Measurements from ENCODE around the gene CD247. TPM values are rescaled to one million over a fixed set of nuclear protein-coding genes. Genes with fewer than 3 reads are reported as not detected.
A peak's percentile ranks its signal among the peaks of the same experiment; 100 is the strongest.

Gene CD247
- total RNA-seq, 1 experiment from 2014 or later, result 1.4 TPM

DNA sequence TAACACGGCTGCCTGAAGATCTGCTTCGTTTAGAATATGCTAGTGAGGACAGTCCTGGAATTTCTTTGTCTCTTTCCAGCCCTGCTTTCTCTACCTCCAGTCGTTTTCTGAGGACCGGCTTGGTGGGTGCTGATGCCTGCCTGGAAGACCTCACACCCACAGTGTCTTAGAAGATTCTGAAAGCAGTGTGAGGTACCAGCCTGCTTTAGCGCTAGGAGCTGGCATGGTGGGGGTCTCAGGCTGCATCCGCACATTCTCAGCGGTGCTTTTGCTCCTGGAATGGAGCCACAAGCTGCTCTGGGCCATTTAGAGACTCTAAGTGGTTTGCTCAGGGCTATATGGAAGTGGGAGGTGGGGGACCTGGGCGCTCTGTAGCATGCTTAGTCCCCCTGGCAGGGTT lies 61.4 kb downstream of the CD247 start:
- no TSS peak for BruUV-seq (replicated peaks)
- POLR2A ChIA-PET (ENCODE audit: low non-redundant PET), result interaction anchor here (0.6 kb wide), 1 partner anchor 383 kb away, joined by 4 read pairs; no protein-coding TSS in a partner anchor
- no peak overlapping the region for H3K27ac ChIP-seq (ENCODE audit: low read depth, low read length, poor library complexity, severe bottlenecking)
- no peaks in the 10 kb centered on the region for H3K4me1 ChIP-seq (ENCODE audit: insufficient read depth, low read length, poor library complexity, severe bottlenecking)
- TF ChIP-seq EZH2 (IDR thresholded peaks at IDR 0.05; ENCODE audit: borderline replicate concordance, low read depth, low read length, poor library complexity, severe bottlenecking), result no peak
- TF ChIP-seq, protein P1, sequence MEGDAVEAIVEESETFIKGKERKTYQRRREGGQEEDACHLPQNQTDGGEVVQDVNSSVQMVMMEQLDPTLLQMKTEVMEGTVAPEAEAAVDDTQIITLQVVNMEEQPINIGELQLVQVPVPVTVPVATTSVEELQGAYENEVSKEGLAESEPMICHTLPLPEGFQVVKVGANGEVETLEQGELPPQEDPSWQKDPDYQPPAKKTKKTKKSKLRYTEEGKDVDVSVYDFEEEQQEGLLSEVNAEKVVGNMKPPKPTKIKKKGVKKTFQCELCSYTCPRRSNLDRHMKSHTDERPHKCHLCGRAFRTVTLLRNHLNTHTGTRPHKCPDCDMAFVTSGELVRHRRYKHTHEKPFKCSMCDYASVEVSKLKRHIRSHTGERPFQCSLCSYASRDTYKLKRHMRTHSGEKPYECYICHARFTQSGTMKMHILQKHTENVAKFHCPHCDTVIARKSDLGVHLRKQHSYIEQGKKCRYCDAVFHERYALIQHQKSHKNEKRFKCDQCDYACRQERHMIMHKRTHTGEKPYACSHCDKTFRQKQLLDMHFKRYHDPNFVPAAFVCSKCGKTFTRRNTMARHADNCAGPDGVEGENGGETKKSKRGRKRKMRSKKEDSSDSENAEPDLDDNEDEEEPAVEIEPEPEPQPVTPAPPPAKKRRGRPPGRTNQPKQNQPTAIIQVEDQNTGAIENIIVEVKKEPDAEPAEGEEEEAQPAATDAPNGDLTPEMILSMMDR (conservative IDR thresholded peaks at IDR 0.05; ENCODE audit: low read depth, low read length), result no peak
- no peaks in the 10 kb centered on the region for H3K27me3 ChIP-seq (replicated peaks; ENCODE audit: insufficient read depth, low read depth, low read length, poor library complexity)
- CTCF ChIA-PET, result no interaction called here
- DNase-seq (ENCODE audit: low spot score), result no peak
- intact Hi-C loops (cut with micrococcal nuclease; ENCODE audit: unreplicated experiment), result no loop called here
- H3K9me3 ChIP-seq (ENCODE audit: low read depth, low read length, poor library complexity, severe bottlenecking), result no peaks in the 10 kb centered on the region
- no peak overlapping the region for H3K4me3 ChIP-seq (ENCODE audit: low read depth, low read length, poor library complexity, severe bottlenecking)
- no peaks in the 10 kb centered on the region for H3K36me3 ChIP-seq (ENCODE audit: insufficient read depth, low read length, poor library complexity, severe bottlenecking)

- Histone ChIP-seq H3K9me3 (ENCODE audit: low read depth, low read length, poor library complexity, severe bottlenecking) (no peaks in the 10 kb centered on the region), H3K4me3 (ENCODE audit: low read depth, low read length, poor library complexity, severe bottlenecking) (no peak overlapping the region), H3K36me3 (ENCODE audit: insufficient read depth, low read length, poor library complexity, severe bottlenecking) (no peaks in the 10 kb centered on the region), H3K4me1 (ENCODE audit: insufficient read depth, low read length, poor library complexity, severe bottlenecking) (no peaks in the 10 kb centered on the region), H3K27me3 (replicated peaks; ENCODE audit: insufficient read depth, low read depth, low read length, poor library complexity) (no peaks in the 10 kb centered on the region), H3K27ac (ENCODE audit: low read depth, low read length, poor library complexity, severe bottlenecking) (no peak overlapping the region)
- BruUV-seq (replicated peaks), result no TSS peak
- POLR2A ChIA-PET (ENCODE audit: low non-redundant PET), result interaction anchor here (0.6 kb wide), 1 partner anchor 383 kb away, joined by 4 read pairs; no protein-coding TSS in a partner anchor
- intact Hi-C loops (cut with micrococcal nuclease; ENCODE audit: unreplicated experiment), result no loop called here
- DNase-seq (ENCODE audit: low spot score), result no peak
- no peak for TF ChIP-seq EZH2 (IDR thresholded peaks at IDR 0.05; ENCODE audit: borderline replicate concordance, low read depth, low read length, poor library complexity, severe bottlenecking)
- TF ChIP-seq, protein P1 (conservative IDR thresholded peaks at IDR 0.05; ENCODE audit: low read depth, low read length), result no peak
- CTCF ChIA-PET, result no interaction called here
Observed at GRCh38 chr1:167456524-167456923, 61.8 kb downstream of the CD247 start.

DNA sequence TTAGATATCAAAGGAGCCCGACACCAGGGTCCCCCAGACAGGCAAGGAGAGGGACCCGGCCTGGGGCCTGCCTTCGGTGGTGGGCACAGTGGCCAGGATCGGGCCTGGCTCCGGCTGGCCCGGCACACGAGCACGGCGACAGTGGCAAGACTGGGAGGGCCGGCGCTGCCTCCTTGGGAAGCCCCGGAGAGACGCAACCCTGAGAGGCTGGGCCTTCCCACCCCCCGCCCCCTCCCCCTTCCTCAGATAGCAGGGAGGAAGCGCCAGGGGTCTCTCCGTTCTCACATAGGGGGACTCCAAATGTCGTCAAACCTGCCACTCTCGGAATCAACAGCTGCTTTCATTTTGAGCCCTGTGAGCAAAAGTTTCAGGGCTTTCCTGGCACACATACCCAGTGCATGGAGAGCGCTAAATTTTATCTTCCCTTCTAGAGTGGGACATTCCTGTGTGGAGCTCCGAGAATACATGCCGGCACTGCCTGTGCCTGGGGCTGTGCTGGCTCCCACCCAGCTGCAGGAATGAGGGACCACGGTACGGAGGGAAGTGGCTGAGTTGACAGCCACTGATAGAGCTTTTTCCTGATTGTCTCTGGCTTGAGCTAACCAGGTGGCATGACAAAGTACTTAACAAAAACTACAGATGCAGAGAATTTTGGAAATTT lies 62.4 kb downstream of the CD247 start:
- no TSS peak for BruUV-seq (replicated peaks)
- no peak for TF ChIP-seq EZH2 (IDR thresholded peaks at IDR 0.05; ENCODE audit: borderline replicate concordance, low read depth, low read length, poor library complexity, severe bottlenecking)
- TF ChIP-seq, protein P1 (conservative IDR thresholded peaks at IDR 0.05; ENCODE audit: low read depth, low read length), result no peak
- Histone ChIP-seq H3K4me1 (ENCODE audit: insufficient read depth, low read length, poor library complexity, severe bottlenecking) (no peaks in the 10 kb centered on the region), H3K9me3 (ENCODE audit: low read depth, low read length, poor library complexity, severe bottlenecking) (no peaks in the 10 kb centered on the region), H3K4me3 (ENCODE audit: low read depth, low read length, poor library complexity, severe bottlenecking) (peak overlapping the region; percentile 68), H3K36me3 (ENCODE audit: insufficient read depth, low read length, poor library complexity, severe bottlenecking) (no peaks in the 10 kb centered on the region), H3K27ac (ENCODE audit: low read depth, low read length, poor library complexity, severe bottlenecking) (no peak overlapping the region), H3K27me3 (replicated peaks; ENCODE audit: insufficient read depth, low read depth, low read length, poor library complexity) (no peaks in the 10 kb centered on the region)
- intact Hi-C loops (cut with micrococcal nuclease; ENCODE audit: unreplicated experiment), result no loop called here
- DNase-seq (ENCODE audit: low spot score), result peak; percentile 24
- ChIA-PET CTCF (no interaction called here), POLR2A (ENCODE audit: low non-redundant PET) (no interaction called here)
